Breast epithelium (tissue), 4 donors: ENCODE results near the gene PTPRO. TPM values are rescaled to one million over a fixed set of nuclear protein-coding genes. Genes with fewer than 3 reads are reported as not detected.

Experiments
- DNase-seq, 2 donors: peaks; one replicate each; pipeline ENCODE4 v3.0.0-alpha.2; 2019; ENCODE audit warnings: low spot score in 2 of 2
- H3K27ac ChIP-seq, 2 donors: fragments of 200-600 bp; sonication (generic) in 1 of 2; one replicate each; pipeline ENCODE4 v1.5.1; 2016 to 2019; ENCODE audit warnings: mild to moderate bottlenecking in 1 of 2
- H3K27me3 ChIP-seq, 2 donors: fragments of 200-600 bp; sonication (generic) in 1 of 2; one replicate each; pipeline versions ENCODE4 v1.5.1 to v1.6.0; 2017 to 2019; ENCODE audit warnings: control low read depth in 1 of 2, mild to moderate bottlenecking in 1 of 2
- H3K36me3 ChIP-seq: fragments of 200-600 bp; one replicate; pipeline ENCODE4 v1.5.1; 2019
- H3K4me1 ChIP-seq, 2 donors: fragments of 200-600 bp; sonication (generic); one replicate each; pipeline ENCODE4 v1.5.1; 2016 to 2019; ENCODE audit warnings: control low read depth in 1 of 2
- H3K4me3 ChIP-seq, 3 donors: fragments of 200-600 bp; sonication (generic); 1 replicate in 2 of 3; 2 replicates in 1 of 3; pipeline ENCODE4 v1.5.1; 2016 to 2019; ENCODE audit warnings: mild to moderate bottlenecking in 3 of 3, moderate library complexity in 2 of 3
- H3K9me3 ChIP-seq, 2 donors: fragments of 200-600 bp; sonication (generic) in 1 of 2; one replicate each; pipeline ENCODE4 v1.5.1; 2016 to 2019; ENCODE audit warnings: control low read depth in 1 of 2
- POLR2A ChIP-seq: fragments of 450-650 bp; IDR thresholded peaks from one replicate; pipeline ENCODE4 v1.6.1; 2016; ENCODE audit warnings: antibody characterized with exemption, mild to moderate bottlenecking, moderate library complexity
- POLR2AphosphoS5 ChIP-seq, 3 donors: sonication (generic); formaldehyde crosslinking; IDR thresholded peaks; one replicate each; pipeline ENCODE4 v1.6.1; 2017; ENCODE audit warnings: antibody characterized with exemption in 3 of 3
- intact Hi-C: fragments of 100-400 bp; cut with DNase I; formaldehyde crosslinking; loops from one replicate; pipeline ENCODE4 v1.15.1; 2023; ENCODE audit warnings: low total_unique reads
- total RNA-seq, 3 donors: library from RNA; depleted of rRNA; stranded (reverse); fragments of >200 nt; gene quantifications; one replicate each; pipeline ENCODE4 v1.1.0, GENCODE V29; 2016
- TF ChIP-seq, protein P1 (sequence below), 3 donors: fragments of 450-650 bp; IDR thresholded peaks; one replicate each; pipeline ENCODE4 v1.5.1; 2016 to 2017; ENCODE audit warnings: antibody characterized with exemption in 3 of 3, mild to moderate bottlenecking in 3 of 3, moderate library complexity in 3 of 3

PTPRO gene
- 1 to 10 TPM; 1.3 to 5.3 (median 2.5) TPM for total RNA-seq

DNA sequence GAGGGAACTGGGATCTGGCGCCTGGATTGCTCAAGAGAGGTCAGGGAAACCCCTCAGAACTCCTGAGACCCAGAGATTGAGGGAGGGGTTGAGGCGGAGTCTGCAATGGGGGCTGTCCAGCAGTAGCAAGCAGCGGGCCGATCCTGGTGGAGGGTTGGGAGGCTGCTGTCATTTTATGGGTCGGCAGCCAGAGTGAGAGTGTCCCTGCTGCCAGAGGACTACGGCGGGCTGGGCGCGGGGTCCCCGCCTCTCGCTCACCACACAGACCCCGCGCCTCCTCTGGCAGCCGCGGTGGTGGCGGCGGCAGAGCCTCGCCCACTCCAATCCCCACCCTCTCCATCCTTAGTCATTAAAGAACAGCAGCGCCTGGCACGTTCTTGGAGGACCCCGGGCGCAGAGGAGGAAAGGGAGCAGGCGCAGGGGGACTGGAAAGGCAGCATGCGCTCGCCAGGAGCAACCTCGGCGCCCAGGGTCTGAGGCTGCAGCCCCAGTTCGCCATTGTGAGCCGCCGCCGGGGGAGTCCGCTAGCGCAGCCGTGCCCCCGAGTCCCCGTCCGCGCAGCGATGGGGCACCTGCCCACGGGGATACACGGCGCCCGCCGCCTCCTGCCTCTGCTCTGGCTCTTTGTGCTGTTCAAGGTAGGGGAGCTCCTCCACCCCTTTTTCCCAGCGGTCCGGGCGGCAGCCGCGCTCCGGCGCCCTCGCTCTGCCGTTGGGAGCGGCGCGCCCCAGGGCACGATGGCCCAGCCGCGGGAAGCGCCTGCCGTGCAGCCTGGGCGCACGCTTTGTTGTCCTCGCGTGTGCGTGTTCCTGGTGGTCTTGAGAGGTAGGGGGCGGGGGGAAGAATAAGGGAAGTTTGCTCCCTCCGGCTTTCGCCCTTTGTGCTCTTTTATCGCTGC lies at the start of gene PTPRO:
Gene PTPRO, plus strand, starts transcription at position 345 of the 898 bp plus-strand sequence.
- H3K4me3 ChIP-seq = peak within 1 kb of the TSS; percentile 23 to 65 (median 42)
- H3K9me3 ChIP-seq = no peaks in the 10 kb centered on the region
- intact Hi-C loops = no loop called here
- no peaks in the 10 kb centered on the region for H3K36me3 ChIP-seq
- H3K27ac ChIP-seq = no peak within 1 kb of the TSS
- H3K27me3 ChIP-seq = peaks cover 6 to 44% of the 10 kb centered on the region in 2 donors
- TF ChIP-seq POLR2AphosphoS5 (IDR thresholded peaks at IDR 0.05) (no peak), POLR2A (no peak)
- TF ChIP-seq, protein P1, sequence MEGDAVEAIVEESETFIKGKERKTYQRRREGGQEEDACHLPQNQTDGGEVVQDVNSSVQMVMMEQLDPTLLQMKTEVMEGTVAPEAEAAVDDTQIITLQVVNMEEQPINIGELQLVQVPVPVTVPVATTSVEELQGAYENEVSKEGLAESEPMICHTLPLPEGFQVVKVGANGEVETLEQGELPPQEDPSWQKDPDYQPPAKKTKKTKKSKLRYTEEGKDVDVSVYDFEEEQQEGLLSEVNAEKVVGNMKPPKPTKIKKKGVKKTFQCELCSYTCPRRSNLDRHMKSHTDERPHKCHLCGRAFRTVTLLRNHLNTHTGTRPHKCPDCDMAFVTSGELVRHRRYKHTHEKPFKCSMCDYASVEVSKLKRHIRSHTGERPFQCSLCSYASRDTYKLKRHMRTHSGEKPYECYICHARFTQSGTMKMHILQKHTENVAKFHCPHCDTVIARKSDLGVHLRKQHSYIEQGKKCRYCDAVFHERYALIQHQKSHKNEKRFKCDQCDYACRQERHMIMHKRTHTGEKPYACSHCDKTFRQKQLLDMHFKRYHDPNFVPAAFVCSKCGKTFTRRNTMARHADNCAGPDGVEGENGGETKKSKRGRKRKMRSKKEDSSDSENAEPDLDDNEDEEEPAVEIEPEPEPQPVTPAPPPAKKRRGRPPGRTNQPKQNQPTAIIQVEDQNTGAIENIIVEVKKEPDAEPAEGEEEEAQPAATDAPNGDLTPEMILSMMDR (IDR thresholded peaks at IDR 0.05) = no peak
- no peak for DNase-seq
- H3K4me1 ChIP-seq = no peaks in the 10 kb centered on the region

DNA sequence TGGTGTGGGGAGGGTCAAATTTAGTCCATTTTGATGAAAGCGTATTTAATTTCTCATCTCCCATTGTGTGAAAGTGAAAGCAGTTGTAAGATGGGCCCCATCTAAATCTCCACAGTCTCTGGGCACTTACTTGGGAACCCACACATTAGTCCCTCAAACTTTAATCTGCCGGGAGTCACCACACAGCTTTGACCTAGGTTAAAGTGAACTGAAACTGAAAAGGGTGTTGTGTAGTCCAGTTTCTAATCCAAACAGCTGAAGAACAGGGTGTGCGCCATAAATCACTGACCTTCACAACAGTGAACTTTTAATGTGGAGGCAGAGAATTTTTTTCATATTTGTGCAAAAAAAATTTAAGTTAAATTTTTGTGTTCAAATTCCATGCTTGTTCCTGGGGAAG lies 48.4 kb upstream of the PTPRO start:
- Histone ChIP-seq H3K36me3 (no peaks in the 10 kb centered on the region), H3K27me3 (no peaks in the 10 kb centered on the region), H3K4me1 (peaks cover 0 to 2% of the 10 kb centered on the region in 2 donors), H3K9me3 (no peaks in the 10 kb centered on the region), H3K4me3 (no peak overlapping the region), H3K27ac (no peak overlapping the region)
- no peak for DNase-seq
- TF ChIP-seq, protein P1 (IDR thresholded peaks at IDR 0.05) = no peak
- TF ChIP-seq POLR2AphosphoS5 (IDR thresholded peaks at IDR 0.05) = no peak
- TF ChIP-seq POLR2A = no peak
- intact Hi-C loops = no loop called here

- H3K9me3 ChIP-seq = no peaks in the 10 kb centered on the region
- intact Hi-C loops = no loop called here
- H3K4me1 ChIP-seq = peaks cover 0 to 6% of the 10 kb centered on the region in 2 donors
- H3K27ac ChIP-seq = peak overlapping the region in 1 of 2 donors; percentile 60
- TF ChIP-seq, protein P1 (IDR thresholded peaks at IDR 0.05) = no peak
- no peaks in the 10 kb centered on the region for H3K36me3 ChIP-seq
- no peaks in the 10 kb centered on the region for H3K27me3 ChIP-seq
- H3K4me3 ChIP-seq = no peak overlapping the region
- DNase-seq = no peak
Measured at GRCh38 chr12:15274561-15274967, 47.7 kb upstream of the PTPRO start.

DNA sequence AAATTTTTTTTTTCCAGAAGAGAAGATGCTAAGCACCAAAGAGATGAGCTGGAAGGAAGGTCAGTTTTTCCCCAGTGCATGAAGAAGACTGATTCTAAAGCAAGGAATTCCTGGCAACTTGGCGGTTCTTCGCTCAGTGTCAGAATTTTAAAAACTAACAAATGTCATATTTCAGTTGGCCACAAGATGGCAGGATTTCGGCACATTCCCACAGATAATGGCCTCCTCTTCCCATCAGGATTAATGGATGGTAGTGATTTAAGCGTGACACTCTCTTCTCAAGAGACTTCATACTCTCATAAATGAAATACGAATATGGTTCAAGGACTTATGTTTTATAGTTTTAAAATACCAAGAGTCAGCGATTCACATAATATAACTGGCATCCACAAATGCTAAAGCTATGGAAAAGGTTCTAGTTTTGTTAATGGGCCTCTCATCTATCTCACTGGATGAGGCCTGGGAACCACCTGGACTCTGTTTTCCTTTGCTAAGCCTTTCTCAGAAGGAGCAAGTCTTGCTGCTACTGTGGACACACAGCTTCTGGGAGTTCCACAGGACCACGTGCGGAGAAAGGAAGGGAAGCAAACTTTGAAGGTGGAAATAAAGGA lies 46.1 kb upstream of the PTPRO start:
- no peak overlapping the region for H3K4me3 ChIP-seq
- DNase-seq = no peak
- H3K27me3 ChIP-seq = no peaks in the 10 kb centered on the region
- H3K27ac ChIP-seq = no peak overlapping the region
- intact Hi-C loops = no loop called here
- H3K4me1 ChIP-seq = peaks cover 0 to 6% of the 10 kb centered on the region in 2 donors
- H3K9me3 ChIP-seq = no peaks in the 10 kb centered on the region
- H3K36me3 ChIP-seq = no peaks in the 10 kb centered on the region
- TF ChIP-seq, protein P1 (IDR thresholded peaks at IDR 0.05) = peak; percentile 62 to 79 (median 69)
- TF ChIP-seq POLR2A = no peak
